ENCODE measurements around the gene AIMP1. TPM values are rescaled to one million over a fixed set of nuclear protein-coding genes. Genes with fewer than 3 reads are reported as not detected.

The AIMP1 gene
- total RNA-seq, 1 experiment from 2014 or later: 143 TPM

DNA sequence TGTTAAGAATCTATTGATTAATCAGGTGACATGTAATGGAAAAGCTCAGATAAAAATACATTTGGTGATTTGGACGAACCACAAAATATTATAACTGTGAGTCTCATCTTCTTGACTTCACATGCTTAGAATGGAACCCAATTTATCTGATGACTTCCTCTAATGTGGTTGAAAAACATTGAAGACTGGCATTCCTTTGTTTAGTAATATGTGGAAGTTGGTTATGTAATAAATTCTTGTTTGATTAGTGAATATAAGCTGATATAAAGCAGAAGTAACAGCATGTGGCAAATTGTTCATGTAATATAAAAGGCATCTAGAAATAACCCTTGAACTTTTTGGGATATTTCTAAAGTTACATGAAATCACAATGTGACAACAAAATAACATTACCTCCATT lies 42.5 kb downstream of the AIMP1 start:
- BruUV-seq (replicated peaks): no TSS peak
- H3K4me1 ChIP-seq: no peaks in the 10 kb centered on the region
- no peaks in the 10 kb centered on the region for H3K9me3 ChIP-seq
- no peaks in the 10 kb centered on the region for H3K9me3 Mint-ChIP-seq (ENCODE audit: unreplicated experiment)
- no peaks in the 10 kb centered on the region for H3K36me3 ChIP-seq (ENCODE audit: control insufficient read depth, insufficient read depth, low read length)
- no peaks in the 10 kb centered on the region for H3K4me1 Mint-ChIP-seq (ENCODE audit: low read depth, unreplicated experiment)
- no peaks in the 10 kb centered on the region for H3K27me3 Mint-ChIP-seq (ENCODE audit: insufficient read depth, unreplicated experiment)
- intact Hi-C loops (cut with micrococcal nuclease; ENCODE audit: unreplicated experiment): no loop called here
- DNase-seq: no peak
- POLR2A ChIA-PET: no interaction called here
- TF ChIP-seq, protein P1, sequence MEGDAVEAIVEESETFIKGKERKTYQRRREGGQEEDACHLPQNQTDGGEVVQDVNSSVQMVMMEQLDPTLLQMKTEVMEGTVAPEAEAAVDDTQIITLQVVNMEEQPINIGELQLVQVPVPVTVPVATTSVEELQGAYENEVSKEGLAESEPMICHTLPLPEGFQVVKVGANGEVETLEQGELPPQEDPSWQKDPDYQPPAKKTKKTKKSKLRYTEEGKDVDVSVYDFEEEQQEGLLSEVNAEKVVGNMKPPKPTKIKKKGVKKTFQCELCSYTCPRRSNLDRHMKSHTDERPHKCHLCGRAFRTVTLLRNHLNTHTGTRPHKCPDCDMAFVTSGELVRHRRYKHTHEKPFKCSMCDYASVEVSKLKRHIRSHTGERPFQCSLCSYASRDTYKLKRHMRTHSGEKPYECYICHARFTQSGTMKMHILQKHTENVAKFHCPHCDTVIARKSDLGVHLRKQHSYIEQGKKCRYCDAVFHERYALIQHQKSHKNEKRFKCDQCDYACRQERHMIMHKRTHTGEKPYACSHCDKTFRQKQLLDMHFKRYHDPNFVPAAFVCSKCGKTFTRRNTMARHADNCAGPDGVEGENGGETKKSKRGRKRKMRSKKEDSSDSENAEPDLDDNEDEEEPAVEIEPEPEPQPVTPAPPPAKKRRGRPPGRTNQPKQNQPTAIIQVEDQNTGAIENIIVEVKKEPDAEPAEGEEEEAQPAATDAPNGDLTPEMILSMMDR (IDR thresholded peaks at IDR 0.05; ENCODE audit: insufficient read depth in 1 of 2, low read depth in 1 of 2, low read length in 1 of 2, severe bottlenecking in 1 of 2, unreplicated experiment in 1 of 2): no peak
- no peak overlapping the region for H3K27ac Mint-ChIP-seq (ENCODE audit: unreplicated experiment)
- no peaks in the 10 kb centered on the region for H3K36me3 Mint-ChIP-seq (ENCODE audit: insufficient read depth, unreplicated experiment)
- H3K4me3 Mint-ChIP-seq (ENCODE audit: unreplicated experiment): no peak overlapping the region
- no peak overlapping the region for H3K4me3 ChIP-seq (ENCODE audit: low read depth, low read length)
- CTCF ChIA-PET: no interaction called here
- H3K27me3 ChIP-seq (replicated peaks; ENCODE audit: control insufficient read depth, insufficient read depth, low read length): no peaks in the 10 kb centered on the region

DNA sequence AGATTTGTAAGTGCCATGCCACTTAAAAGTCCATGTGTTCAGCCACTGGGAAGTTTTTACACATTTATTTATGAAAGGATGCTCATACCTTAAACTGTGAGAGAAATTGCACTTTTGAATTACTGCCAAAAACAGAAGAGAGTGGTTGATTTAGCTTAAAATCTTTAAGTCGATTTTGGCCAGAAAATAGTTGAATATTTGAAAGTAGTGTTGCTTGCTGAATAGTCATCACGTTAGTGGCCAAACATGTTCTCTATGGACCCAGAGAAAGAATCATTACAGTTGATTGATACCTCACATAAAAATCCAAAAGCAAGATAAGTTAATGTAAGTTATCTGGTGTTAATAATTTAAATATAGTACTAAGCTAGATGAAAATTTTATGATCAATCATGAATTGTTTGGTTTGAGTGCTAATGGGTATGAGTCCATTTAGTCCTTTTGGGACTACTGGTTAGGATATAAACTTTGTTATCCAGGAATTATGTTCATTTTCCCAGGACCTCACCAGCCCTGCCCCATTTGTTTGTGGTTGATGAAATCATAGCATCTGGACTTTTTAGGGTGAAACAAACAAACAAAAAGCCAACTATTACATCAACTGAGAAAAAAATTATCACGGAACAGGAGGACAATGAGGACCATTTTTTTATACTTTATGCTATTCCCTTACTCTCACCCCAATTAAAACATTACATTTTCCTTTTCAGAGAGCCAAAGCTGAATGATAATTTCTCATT lies 45.9 kb downstream of the AIMP1 start:
- DNase-seq: no peak
- H3K4me1 Mint-ChIP-seq (ENCODE audit: low read depth, unreplicated experiment): peaks cover 2% of the 10 kb centered on the region
- no peaks in the 10 kb centered on the region for H3K9me3 Mint-ChIP-seq (ENCODE audit: unreplicated experiment)
- CTCF ChIA-PET: no interaction called here
- no peaks in the 10 kb centered on the region for H3K36me3 Mint-ChIP-seq (ENCODE audit: insufficient read depth, unreplicated experiment)
- Histone ChIP-seq H3K4me3 (ENCODE audit: low read depth, low read length) (no peak overlapping the region), H3K27me3 (replicated peaks; ENCODE audit: control insufficient read depth, insufficient read depth, low read length) (no peaks in the 10 kb centered on the region), H3K9me3 (no peaks in the 10 kb centered on the region), H3K36me3 (ENCODE audit: control insufficient read depth, insufficient read depth, low read length) (no peaks in the 10 kb centered on the region), H3K4me1 (peaks cover 12% of the 10 kb centered on the region)
- no peak overlapping the region for H3K27ac Mint-ChIP-seq (ENCODE audit: unreplicated experiment)
- POLR2A ChIA-PET: no interaction called here
- no peaks in the 10 kb centered on the region for H3K27me3 Mint-ChIP-seq (ENCODE audit: insufficient read depth, unreplicated experiment)
- TF ChIP-seq, protein P1 (IDR thresholded peaks at IDR 0.05; ENCODE audit: insufficient read depth in 1 of 2, low read depth in 1 of 2, low read length in 1 of 2, severe bottlenecking in 1 of 2, unreplicated experiment in 1 of 2): no peak
- BruUV-seq (replicated peaks): no TSS peak
- no peak overlapping the region for H3K4me3 Mint-ChIP-seq (ENCODE audit: unreplicated experiment)
- intact Hi-C loops (cut with micrococcal nuclease; ENCODE audit: unreplicated experiment): loop anchor here (10.0 kb wide), 2 partner anchors 223 to 383 kb away; no protein-coding TSS in a partner anchor

DNA sequence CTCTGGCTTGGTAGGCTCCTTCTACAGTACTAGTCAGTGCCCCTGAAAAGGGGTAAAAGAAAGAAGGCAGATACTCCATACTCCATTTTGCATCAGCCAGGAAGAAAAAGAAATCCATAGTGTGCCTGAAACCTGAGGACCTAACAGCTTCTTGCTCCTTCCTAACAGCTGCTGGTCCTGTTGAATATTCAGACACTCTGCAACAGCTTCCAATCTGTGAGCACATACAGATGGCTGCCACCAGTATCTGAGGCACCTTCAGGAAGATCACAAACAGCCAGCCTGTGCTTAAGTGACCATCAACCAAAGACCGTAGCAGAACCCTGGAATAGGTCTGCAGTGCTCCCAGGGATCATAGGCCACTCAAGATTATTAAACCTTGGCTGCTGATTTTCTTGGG lies 47.9 kb downstream of the AIMP1 start:
- peaks cover 7% of the 10 kb centered on the region for H3K4me1 Mint-ChIP-seq (ENCODE audit: low read depth, unreplicated experiment)
- H3K36me3 Mint-ChIP-seq (ENCODE audit: insufficient read depth, unreplicated experiment): no peaks in the 10 kb centered on the region
- no peak overlapping the region for H3K4me3 ChIP-seq (ENCODE audit: low read depth, low read length)
- peaks cover 12% of the 10 kb centered on the region for H3K4me1 ChIP-seq
- no peaks in the 10 kb centered on the region for H3K9me3 Mint-ChIP-seq (ENCODE audit: unreplicated experiment)
- CTCF ChIA-PET: interaction anchor here (0.6 kb wide), 1 partner anchor 98 kb away, joined by 3 read pairs; no protein-coding TSS in a partner anchor
- TF ChIP-seq, protein P1 (IDR thresholded peaks at IDR 0.05; ENCODE audit: insufficient read depth in 1 of 2, low read depth in 1 of 2, low read length in 1 of 2, severe bottlenecking in 1 of 2, unreplicated experiment in 1 of 2): no peak
- H3K9me3 ChIP-seq: no peaks in the 10 kb centered on the region
- no peaks in the 10 kb centered on the region for H3K36me3 ChIP-seq (ENCODE audit: control insufficient read depth, insufficient read depth, low read length)
- POLR2A ChIA-PET: interaction anchor here (0.6 kb wide), 1 partner anchor 20 kb away, joined by 3 read pairs; no protein-coding TSS in a partner anchor
- no peak overlapping the region for H3K27ac Mint-ChIP-seq (ENCODE audit: unreplicated experiment)
- DNase-seq: no peak
- intact Hi-C loops (cut with micrococcal nuclease; ENCODE audit: unreplicated experiment): loop anchor here (10.0 kb wide), 2 partner anchors 221 to 381 kb away; no protein-coding TSS in a partner anchor
- H3K4me3 Mint-ChIP-seq (ENCODE audit: unreplicated experiment): no peak overlapping the region
- BruUV-seq (replicated peaks): no TSS peak
- H3K27me3 Mint-ChIP-seq (ENCODE audit: insufficient read depth, unreplicated experiment): no peaks in the 10 kb centered on the region
- H3K27me3 ChIP-seq (replicated peaks; ENCODE audit: control insufficient read depth, insufficient read depth, low read length): no peaks in the 10 kb centered on the region
